ENCODE results near the gene PFN3.
"Not testable (repeated sequence)": the region's sequence is repeated elsewhere in the genome, so short reads cannot be mapped to it uniquely, and the experiment has no call there.

The PFN3 gene

DNA sequence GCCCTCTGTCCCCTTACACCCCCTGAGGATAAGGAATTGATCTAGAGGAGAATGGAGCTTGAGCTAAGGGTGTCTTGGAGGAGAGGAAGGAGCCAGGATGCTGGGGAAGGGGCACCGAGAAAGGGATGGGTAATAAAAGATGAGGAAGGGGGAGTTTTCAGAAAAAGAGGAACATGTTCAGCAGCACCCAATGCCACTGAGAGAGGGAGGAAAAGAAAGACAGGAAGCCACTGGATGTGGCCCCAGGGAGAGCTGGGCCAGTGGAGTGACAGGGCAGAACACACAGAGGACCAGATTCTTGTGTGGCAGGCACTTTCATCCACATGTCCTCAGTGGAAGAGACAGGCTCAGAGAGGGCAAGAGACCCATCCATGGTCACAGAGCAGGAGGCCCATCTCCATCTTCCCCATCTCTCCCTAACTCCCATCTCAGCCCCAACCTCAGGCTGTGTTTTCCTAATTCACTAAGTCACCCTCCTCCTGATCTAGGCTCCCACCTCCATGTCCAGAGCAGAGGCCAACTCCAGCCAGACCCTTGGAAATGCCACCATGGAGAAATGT, 7.2 kb downstream of the PFN3 start:
- no peak for DNase-seq (ENCODE audit: low read depth)

DNA sequence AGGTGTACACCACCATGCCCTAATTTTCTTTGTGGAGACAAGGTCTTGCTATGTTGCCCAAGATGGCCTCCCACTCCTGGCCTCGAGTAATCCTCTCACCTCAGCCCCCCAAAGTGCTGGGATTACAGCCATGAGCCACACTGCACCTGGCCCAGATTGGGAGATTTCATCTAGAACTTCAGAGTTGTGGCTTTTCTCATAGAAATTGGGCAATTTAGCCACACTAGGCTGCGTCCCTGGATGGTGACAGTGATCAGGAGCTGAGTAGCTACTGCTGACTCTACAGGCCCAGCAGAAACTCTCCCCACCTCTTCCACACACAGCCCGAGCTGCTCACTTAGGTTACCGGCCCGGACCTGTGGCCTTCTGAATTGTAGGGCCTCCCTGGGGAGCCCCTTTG, 7.7 kb downstream of the PFN3 start:
- DNase-seq (ENCODE audit: low read depth), result no peak

DNA sequence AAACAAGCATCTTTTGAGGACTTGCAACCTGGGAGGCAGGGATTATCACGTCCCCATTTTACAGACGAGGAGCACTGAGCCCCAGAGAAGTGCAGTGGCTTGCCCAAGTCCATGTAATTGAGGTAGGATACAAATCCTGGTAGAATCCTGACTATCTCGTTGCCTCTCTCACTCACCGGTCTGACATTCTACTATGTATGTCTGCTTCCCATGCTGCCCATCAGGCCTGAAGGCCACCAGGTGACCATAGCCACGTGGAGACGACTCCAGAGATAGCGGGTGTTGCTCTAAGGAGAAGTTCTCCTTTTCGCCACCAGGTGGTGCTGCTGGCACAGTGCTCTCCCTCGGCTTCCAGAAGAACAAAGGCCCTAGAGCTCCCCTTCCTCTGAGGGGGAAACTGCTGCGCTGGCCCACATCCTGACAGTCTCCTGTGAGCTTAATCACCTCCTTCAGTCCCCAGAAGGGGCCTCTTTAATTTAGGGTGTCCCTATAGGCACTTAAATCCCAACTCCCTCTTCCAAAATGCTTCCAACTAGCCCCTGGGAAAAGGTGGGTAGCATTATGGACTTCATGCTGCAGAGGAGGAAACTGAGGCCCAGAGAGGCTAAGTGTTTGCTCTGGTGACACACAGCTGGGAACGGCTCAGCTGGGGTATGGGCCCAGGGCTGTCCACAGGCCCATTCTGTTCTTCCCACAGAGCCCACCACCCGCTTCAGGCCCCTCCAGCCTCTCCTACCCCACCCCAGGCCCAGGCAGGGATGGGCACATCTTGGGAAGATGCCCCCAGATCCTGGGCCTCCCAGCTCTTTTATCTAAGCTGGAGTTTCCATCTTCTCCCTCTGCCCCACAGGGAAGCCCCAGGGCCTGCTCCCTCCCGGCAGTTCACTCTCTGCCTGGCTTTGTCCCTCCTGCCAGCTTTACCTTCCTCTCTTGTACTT, 9.8 kb downstream of the PFN3 start:
- peak; percentile 79 for DNase-seq (ENCODE audit: low read depth)

DNA sequence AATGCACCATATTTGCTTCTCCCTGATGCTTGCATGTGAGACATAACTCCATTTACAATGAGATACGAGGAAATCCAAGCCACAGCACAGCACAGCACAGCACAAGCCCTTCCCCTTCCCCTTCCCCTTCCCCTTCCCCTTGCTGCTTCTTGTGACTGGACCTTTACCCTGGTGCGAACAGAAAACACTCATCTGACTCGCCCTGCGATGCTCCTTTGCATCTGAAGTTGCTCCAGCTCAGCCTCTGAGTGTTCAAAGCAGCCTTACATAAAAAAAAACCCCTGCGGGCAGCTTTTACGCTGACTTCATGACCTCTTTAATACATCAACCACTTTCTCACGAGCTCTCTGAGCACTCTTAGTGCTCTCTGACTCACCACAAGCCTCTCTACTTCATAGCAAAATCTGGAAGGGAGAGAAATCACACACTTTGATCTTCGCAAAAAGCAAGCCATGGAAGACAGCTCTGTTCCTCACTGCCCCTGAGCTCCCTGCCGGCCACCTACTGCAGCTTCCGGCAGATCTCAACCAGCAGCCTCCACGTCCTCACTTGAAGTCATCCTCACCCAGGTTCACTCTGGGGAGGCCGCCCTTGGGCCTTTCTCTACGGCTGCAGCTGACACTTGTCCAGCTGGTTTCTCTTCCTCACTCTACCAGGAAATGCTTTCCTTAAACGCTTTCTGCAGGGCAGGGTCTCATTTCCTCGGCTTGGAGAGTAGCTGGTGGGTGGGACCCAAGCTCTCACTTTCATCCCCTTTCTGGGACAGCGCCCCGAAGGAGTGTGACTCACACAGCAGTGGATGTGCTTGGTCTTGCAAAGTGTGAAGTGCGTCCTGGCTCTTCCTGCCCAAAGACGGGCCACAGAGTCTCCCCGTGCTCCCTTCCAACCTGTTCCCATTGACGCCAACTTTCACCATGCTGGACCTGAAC, 11.0 kb downstream of the PFN3 start:
- no peak for DNase-seq (ENCODE audit: low read depth)

DNA sequence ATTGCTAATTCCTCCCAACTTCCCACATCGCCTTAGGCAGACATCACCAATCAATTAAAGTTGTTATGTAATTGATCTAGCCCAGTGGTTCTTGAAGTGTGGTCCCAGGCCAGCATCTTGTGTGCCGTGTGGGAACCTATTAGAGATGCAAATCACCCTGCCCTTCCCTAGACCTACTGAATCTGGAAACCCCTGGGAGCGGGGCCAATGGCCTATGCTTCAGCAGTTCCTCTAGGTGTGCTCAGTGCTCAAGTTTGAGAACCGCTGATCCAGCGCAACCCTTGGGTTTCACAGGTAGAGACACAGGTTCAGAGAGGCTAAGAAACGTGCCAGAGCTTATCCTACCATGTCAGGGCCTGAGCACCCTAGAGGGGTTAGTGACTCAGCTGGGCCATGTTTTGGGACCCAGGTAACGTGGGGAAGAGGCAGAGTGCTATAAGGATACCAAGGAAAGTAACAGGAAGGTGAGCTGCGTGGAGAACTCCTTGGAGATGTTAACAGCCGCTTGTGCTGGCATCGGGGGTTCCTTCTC, 11.9 kb downstream of the PFN3 start:
- no peak for DNase-seq (ENCODE audit: low read depth)

DNA sequence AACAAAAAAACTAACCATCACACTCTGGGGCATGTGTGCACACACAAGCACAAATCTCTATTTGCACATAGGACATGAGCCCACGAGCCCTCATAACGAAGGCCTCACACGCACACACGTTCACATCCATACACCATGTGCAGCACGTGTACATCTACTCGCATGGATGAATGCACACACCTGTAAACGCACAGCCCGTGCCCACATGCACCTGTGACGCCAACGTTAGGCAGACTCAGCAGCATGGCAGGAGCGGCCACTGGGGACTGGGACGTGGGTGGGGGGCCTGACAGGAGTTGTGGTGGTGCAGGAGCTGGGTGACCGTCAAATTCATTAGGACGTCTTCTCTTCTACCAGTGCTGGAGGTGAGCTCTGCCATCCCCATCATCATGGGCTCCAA, 13.1 kb downstream of the PFN3 start:
- DNase-seq (ENCODE audit: low read depth), result no peak

DNA sequence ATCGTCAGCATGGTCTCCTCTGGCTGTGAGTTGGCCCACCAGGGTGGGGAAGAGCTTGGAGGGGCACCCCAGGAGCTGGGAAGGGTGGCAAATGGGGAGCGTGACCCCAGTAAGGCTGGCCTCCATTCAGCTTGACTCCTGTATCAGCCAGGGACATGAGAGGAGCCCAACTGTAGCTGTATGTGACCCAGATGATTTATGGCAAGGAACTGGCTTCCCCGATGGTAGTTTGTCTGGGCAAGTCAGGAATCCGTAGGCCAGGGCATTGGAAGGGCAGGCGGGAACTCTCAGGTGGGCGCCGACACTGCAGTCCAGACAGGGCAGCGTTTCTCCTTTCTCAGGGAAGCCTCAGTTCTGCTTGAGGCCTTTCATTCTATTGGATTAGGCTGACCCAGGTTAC, 13.9 kb downstream of the PFN3 start:
- DNase-seq (ENCODE audit: low read depth), result no peak

DNA sequence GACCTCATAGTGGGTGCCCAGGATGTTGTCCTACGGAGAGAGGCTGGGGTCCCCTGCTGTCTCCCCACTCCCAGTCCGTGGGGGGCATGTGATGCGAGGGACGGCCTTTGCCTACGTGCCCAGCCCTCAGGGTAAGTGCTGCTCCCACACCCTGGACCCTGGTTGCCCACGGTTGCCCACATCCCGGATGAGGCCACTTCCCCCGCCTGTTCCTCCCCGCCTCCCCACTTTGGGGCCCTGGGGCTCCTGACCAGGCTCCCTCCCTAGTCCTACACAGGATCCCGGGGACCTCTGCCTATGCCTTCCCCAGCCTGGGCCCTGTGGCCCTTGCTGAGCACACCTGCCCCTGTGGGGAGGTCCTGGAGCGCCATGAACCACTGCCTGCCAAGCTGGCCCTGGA, 14.7 kb downstream of the PFN3 start:
- no peak for DNase-seq (ENCODE audit: low read depth)

DNA sequence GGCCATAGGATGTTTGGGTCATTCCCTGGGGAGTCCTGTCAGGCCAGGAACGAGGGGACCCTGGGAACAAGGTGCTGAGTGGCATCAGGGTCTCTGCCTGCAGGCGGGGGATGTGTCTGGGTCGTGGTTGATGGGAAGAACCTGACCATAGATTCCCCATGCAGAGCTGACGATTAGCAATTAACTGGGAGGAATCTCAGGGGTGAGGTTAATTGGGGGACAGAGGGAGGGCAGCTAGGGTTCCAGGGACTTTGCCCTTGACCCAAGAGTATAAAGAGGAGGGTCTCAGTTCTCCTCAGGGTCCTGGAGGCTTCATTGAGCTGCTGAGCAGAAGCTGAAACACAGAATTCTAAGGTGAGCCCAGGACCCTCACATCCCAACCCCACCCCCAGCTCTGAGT, 16.3 kb downstream of the PFN3 start, which contains the start of gene SLC34A1:
SLC34A1 (plus strand) TSS at position 301 of the 400 bp plus-strand sequence. CDS start 1,308 bp downstream, outside the sequence.
- DNase-seq (ENCODE audit: low read depth), result no peak

DNA sequence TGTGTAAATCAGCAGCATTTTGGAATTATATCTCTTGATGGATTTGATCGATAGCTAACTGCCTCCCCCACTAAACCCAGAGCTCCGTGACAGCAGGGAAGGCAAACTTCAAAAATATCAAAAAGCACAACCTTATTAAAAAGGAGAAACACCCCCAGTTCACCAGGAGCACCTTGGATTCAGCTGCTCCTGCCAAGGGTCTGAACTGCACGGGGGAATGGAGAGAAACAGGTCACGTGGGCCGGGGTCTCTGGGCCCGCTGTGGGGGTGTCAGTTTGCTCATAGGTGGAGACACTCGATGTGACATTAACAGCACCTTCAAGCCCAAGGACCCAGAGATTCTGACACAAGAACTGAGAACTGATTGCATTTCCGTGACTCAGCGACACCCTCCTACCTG, 17.3 kb downstream of the PFN3 start:
- no peak for DNase-seq (ENCODE audit: low read depth)

DNA sequence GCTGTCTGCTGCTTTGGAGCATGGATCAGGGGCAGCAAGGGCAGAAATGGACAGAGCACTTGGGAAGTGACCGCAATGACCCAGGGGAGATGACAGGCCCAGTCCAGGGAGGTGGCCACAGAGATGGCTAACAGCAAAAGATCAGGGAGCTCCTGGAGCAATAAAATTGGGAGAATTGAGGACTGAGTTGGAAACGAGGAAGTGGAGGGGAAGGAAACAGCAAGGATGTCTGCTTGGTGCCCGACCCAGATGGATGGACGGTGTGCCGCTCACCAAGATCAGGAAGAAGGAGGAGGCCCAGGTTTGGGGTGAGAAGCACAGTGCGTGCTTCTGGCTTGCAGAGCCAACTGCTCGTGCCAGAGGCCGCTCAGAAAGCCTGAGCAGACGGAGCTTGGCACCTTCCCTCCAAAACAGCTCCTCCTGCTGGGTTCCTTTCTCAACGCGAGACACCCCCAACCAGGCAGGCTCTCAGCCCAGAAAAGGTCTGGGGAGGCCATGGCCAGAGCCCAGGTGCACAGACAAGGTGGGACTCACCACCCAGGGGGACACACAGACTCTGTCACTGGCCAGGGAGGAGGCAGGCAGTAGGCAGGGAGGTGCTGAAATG, 17.9 kb downstream of the PFN3 start:
- DNase-seq (ENCODE audit: low read depth), result no peak

DNA sequence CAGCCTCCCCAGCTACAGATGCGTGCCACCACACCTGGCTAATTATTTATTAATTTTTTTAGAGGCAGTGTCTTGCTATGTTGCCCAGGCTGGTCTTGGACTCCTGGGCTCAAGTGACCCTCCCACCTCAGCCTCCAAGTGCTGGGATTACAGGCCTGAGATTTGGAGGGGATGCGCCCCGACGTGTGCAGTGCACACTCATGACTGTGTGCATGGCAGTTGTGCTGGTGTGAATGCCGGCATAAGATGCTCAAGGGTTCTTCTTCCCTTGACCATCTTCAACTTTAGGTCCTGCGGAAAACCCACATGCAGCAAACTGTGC, 19.7 kb downstream of the PFN3 start:
- DNase-seq (ENCODE audit: low read depth), result no peak

DNA sequence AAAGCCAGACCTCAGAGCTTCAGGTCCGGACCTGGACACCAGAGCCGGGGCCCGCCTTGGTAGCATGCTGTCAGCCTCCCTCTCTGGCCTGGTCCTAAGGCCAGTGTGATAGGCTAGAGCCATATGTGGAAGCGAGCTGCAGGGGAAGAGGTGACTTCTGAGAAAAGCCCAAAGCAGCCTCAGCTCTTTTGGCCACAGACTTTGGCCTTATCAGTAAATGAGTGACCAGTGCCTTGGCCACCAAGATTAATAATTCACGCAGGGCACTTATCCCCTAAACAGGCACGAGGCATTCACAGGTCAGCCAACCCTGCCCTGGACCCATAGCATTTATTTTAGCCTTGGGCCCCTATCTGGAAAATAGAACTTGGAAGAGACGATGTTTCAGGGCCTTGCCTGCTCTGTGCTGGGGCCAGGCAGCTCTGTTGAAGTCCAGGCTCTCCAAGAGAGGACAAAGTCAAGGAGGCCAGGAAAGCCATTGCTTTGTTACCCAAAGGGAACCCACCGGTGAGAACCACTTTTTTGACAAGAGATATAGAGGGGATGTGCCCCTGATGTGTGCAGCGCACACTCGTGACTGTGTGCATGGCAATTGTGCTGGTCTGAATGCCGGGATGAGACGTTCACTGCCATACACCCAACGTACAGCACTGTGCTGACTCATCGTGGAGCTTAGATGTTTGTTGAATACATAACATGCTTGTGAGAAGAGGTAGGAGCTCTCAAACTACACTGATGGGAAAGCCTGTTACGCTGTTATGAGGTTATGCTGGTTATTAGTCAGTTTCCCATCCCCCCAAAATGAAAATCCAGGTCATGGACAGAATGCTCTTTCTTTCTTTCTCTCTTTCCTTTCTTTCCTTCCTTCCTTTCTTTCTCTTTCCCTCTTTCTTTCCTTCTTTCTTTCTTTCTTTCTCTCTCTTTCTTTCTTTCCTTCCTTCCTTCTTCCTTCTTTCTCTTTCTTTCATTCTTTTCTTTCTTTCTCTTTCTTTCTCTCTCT, 21.3 kb downstream of the PFN3 start:
- DNase-seq (ENCODE audit: low read depth), result no peak

DNA sequence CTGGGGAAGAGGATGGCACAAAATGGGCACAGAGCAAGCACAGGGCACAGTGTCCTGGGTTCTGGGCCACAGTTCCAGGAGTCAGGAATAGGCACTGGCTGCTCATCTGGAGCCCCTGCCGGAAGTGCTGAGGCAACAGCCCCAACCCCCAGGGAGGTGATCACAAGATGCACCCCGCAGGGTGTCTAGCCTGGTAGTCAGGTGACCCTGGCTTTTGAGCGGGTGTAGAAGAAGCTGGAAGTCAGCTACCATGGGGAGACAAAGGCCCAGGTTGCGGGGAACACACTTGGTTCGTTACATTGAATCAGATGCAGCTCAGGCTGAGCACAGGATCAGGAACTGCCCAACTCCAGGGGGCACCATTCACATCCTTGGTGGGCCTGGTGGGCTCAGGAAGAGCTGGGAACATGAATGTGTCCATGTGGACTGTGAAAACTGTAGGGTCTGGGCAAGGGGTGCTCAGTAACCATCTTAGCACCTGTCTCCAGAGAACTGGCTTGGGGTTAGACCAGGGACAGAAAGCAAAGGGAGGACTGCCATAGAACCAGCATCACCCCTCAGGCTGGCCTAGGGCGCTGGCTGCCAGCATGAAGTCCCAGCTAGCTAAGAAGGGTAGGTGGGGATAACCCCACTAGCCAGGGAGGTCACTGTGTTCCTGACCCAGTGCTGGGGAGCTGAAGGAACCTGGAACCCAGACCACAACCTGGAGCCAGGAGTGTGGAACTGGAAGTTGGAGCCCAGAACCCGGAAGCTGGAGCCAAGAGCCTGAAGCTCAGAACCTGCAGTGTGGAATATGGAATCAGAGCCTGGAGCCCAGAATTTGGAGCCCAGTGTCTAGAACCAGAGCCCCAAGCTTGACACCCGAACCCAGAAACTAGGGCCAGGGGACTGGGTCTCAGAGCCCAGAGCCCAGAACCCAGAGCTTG, 22.3 kb downstream of the PFN3 start:
- no peak for DNase-seq (ENCODE audit: low read depth)

DNA sequence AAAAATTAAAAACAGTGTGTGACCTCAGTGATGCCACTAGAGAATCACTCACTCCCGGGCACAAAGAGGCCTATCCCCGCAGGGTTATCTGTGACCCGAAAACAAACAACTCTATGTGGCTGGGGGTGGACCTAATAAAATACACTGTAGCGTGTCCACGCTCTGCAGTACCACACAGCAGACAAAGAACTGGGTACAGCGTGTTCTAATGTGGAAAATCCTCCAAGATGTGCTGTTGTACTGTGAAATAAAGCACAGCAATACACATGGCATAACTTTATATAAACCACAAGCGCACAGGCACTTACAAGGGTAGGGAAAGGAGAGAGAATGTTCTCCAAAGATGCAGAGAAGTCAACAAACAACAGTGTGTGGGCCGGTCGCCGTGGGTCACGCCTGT, 24.4 kb downstream of the PFN3 start:
- DNase-seq (ENCODE audit: low read depth), result no peak

DNA sequence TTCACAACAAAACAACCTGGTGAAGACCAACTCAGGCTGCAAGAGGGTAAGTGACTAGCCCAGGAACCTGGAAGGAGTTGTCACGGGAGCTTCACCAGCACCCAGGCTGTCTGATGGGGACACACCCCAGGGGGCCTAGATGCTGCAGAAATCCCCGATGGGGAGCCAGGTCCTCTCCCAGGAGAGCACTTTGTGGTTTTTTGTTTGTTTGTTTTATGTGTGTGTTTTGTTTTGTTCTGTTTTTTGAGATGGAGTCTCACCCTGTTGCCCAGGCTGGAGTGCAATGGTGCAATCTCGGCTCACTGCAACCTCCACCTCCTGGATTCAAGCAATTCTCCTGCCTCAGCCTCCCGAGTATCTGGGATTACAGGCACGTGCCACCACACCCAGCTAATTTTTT, 24.9 kb downstream of the PFN3 start:
- not testable (repeated sequence) for DNase-seq (ENCODE audit: low read depth)

DNA sequence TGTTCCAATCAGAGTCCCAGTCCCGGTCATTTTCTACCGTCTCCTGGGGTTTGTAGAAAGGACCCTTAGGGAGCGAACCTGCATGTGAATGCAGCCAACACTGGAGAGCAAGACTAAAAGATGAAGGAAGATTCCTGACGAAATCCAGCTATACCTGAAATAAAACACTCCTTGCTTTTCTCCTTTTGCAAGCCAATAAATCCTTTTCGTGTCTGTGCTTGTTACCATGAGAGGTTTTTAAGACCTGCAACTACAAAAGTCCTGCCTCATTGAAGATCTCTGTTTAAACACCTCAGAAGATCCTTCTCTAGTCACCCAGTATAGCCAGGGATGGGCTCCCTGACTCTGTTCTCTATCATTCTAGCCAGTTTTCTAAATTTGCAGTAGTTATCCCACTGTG, 26.2 kb downstream of the PFN3 start:
- DNase-seq (ENCODE audit: low read depth), result no peak

DNA sequence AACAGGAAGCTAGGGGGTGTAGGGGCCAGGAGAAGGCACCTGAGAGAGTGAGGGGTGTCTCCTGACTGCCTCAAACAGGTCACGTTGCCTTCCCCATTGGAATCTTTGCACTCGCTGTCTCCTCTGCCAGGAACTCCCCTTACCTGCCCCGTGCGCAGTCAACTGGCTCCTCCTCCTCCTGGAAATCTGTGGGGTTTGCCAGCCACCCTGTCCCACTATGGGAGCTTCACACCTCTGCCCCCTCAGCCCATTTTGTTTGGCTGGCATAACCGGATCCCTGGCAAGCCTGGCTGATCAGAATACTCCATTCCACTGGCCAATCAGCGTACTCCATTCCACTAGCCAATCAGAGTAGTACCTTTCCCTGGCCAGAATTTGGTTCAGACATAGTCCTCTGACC, 26.7 kb downstream of the PFN3 start:
- no peak for DNase-seq (ENCODE audit: low read depth)

DNA sequence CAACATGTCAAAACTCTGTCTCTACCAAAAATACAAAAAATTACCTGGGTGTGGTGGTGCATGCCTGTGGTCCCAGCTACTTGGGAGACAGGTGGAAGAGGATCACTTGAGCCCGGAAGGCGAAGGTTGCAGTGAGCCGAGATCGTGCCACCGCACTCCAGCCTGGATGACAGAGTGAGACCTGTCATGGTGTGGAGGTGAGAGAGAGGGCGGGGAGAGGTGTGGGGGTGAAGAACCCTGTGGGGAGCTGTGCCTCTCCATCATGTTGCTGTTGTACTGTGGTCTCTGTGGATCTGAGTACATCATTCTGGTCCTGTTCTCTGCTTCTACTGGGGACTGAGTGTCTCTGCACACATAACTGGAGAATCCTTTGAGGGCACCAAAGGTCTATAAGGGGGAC, 27.6 kb downstream of the PFN3 start:
- DNase-seq (ENCODE audit: low read depth), result no peak
